Muscle layer of duodenum (tissue), 2 donors: Measurements from ENCODE around the gene ARHGDIB.
A peak's percentile ranks its signal among the peaks of the same experiment; 100 is the strongest.

ENCODE experiments used
- H3K27ac ChIP-seq: one replicate; pipeline ENCODE4 v1.7.0; 2013; ENCODE audit warnings: mild to moderate bottlenecking, low read length
- H3K27me3 ChIP-seq: one replicate; pipeline ENCODE4 v1.7.0; 2013; ENCODE audit warnings: low read depth, mild to moderate bottlenecking, control low read depth, low read length
- H3K36me3 ChIP-seq, 2 donors: one replicate each; pipeline ENCODE4 v1.7.0; 2013; ENCODE audit warnings: low read length in 2 of 2, control low read depth in 1 of 2, mild to moderate bottlenecking in 1 of 2; ENCODE audit not compliant: insufficient read depth in 2 of 2, control insufficient read depth in 1 of 2
- H3K4me1 ChIP-seq, 2 donors: one replicate each; pipeline ENCODE4 v1.7.0; 2013; ENCODE audit warnings: low read length in 2 of 2, mild to moderate bottlenecking in 2 of 2, control low read depth in 1 of 2, moderate library complexity in 1 of 2; ENCODE audit not compliant: insufficient read depth in 2 of 2, control insufficient read depth in 1 of 2
- H3K4me3 ChIP-seq, 2 donors: one replicate each; pipeline ENCODE4 v1.7.0; 2013; ENCODE audit warnings: low read length in 2 of 2, low read depth in 1 of 2, mild to moderate bottlenecking in 1 of 2
- H3K9me3 ChIP-seq, 2 donors: one replicate each; pipeline ENCODE4 v1.7.0; 2013; ENCODE audit warnings: low read length in 2 of 2, control low read depth in 1 of 2, mild to moderate bottlenecking in 1 of 2; ENCODE audit not compliant: control insufficient read depth in 1 of 2
- donor health status: healthy.

ARHGDIB gene

DNA sequence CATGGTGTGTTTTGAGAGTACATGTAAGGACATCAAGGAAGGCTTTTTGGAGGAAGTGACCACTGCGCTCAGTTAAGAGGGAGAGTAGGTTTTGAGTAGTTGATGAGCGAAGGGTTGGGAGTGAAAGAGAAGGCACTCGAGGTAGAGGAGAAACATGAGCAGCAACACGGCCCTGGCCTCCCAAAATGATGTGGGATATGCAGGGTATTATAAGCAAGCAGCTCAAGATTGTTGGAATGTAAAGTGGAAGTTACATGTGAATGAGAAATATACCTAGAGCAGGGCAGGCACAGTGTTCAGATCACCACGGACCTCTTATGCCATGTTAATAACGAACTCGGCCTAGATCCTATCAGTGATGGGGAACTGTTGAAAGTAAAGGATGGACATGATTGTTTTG lies 2.1 kb upstream of the ARHGDIB start:
- Histone ChIP-seq H3K9me3 (no peaks in the 10 kb centered on the region), H3K36me3 (no peaks in the 10 kb centered on the region), H3K4me3 (no peak overlapping the region), H3K27me3 (no peaks in the 10 kb centered on the region), H3K4me1 (no peaks in the 10 kb centered on the region), H3K27ac (no peak overlapping the region)

DNA sequence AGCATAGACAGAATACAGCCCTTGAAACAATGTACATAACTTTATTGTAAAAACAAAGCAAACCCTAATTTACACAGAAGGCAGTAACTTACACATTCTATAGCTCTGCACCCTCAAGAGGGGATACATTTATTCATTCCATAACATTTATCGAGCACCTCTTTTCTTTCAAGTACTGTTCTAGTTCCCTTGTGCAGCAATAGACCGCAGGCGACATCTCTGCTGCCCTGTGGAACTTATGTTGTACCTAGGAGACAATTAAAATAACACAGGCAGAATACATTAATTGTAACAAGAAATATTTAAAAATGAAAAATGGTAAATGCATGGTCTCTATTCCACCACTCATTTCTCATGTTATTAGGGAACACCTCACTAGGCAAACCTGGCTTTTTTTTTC lies 1.4 kb upstream of the ARHGDIB start:
- Histone ChIP-seq H3K36me3 (no peaks in the 10 kb centered on the region), H3K27me3 (no peaks in the 10 kb centered on the region), H3K27ac (peak overlapping the region; percentile 50), H3K4me1 (peaks cover 0 to 3% of the 10 kb centered on the region in 2 donors), H3K9me3 (no peaks in the 10 kb centered on the region), H3K4me3 (no peak overlapping the region)

DNA sequence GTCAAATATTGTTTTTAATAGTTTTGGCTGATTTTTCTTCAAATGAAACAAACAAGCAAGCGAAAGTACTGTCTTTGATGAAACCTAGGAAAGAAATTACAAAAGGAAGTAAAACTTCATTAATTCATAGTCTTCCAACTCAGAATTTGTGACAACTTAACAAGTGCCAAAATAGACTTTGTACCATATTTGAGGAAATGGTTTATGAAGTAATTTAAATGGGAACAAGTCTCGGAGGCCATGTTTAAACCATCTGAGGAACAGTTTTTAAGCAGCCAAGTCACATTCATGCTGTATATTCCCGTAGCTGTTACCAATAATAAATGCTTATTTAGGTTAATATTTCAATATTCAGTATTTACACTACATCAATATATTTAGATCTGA lies 745 bp upstream of the ARHGDIB start:
- peaks cover 0 to 10% of the 10 kb centered on the region in 2 donors for H3K4me1 ChIP-seq
- H3K27ac ChIP-seq: peak overlapping the region; percentile 50
- H3K27me3 ChIP-seq: no peaks in the 10 kb centered on the region
- no peaks in the 10 kb centered on the region for H3K9me3 ChIP-seq
- no peaks in the 10 kb centered on the region for H3K36me3 ChIP-seq
- H3K4me3 ChIP-seq: peak overlapping the region in 1 of 2 donors; percentile 63

DNA sequence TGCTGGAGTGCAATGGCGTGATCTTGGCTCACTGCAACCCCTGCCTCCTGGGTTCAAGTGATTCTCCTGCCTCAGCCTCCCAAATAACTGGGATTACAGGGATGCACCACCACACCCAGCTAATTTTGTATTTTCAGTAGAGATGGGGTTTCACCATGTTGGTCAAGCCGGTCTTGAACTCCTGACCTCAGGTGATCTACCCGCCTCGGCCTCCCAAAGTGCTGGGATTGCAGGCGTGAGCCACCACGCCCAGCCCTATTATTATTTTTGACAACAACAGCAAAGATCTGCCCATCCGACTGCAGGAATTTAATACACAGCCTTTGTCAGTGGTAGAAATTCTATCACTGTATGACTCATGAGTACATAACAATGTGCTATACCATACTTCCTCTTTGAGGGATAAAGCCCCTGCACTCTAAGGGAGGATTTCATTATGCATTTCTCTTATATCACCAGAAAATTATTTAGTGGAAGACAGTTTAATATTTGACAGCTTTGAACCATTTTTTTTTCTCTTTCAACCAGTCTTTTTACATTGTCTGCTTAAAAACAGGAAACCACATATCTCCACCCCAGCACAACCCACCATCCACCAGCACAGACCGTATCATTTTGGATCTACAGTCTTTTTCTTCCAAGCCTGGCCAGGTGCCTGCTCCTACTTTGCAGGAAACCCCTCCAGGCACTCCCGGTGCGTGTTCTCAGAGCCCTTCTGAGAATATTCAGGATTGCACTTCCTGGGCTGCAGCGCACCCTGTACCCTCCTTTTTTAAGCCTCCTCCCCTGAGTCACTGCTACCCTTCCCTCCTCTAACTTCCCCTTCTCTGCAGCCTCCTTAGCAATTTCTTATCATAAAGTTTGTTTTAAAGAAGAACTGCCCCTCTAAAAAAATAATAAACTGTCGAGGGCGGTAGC lies 594 bp downstream of the ARHGDIB start:
- H3K27ac ChIP-seq: peak overlapping the region; percentile 50
- peak overlapping the region; percentile 57 to 63 for H3K4me3 ChIP-seq
- no peaks in the 10 kb centered on the region for H3K27me3 ChIP-seq
- H3K36me3 ChIP-seq: no peaks in the 10 kb centered on the region
- peaks cover 0 to 14% of the 10 kb centered on the region in 2 donors for H3K4me1 ChIP-seq
- no peaks in the 10 kb centered on the region for H3K9me3 ChIP-seq

DNA sequence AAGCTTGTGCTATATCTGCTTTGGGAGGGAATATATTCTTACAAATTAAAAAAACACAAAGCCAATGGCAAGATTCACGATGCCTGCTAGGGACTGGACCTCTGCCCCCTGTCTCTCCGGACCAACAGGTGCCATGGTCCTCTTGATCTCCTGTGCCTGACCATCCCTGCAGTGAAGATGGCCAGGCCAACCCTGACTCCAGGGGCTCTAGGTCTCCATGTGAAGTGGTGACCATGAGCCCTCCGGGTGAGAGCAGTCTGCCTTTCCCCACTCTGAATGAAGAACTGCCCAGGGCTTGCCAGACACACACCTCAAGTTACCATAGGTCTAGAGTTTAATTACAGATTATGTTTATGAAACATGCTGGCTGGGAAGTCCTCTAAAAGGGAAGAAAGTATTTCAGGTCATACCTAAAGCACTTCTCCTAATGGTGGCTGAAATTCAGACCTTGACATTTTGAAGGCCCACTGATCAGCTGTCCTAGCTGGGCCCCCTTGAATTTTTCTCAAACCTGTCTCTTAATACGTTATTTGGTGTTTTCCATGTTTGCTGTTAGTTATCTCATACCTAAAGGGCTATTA lies 1.4 kb downstream of the ARHGDIB start:
- H3K27me3 ChIP-seq: no peaks in the 10 kb centered on the region
- peak overlapping the region; percentile 57 to 62 for H3K4me3 ChIP-seq
- H3K9me3 ChIP-seq: no peaks in the 10 kb centered on the region
- no peaks in the 10 kb centered on the region for H3K36me3 ChIP-seq
- H3K4me1 ChIP-seq: peaks cover 0 to 14% of the 10 kb centered on the region in 2 donors
- H3K27ac ChIP-seq: peak overlapping the region; percentile 40

DNA sequence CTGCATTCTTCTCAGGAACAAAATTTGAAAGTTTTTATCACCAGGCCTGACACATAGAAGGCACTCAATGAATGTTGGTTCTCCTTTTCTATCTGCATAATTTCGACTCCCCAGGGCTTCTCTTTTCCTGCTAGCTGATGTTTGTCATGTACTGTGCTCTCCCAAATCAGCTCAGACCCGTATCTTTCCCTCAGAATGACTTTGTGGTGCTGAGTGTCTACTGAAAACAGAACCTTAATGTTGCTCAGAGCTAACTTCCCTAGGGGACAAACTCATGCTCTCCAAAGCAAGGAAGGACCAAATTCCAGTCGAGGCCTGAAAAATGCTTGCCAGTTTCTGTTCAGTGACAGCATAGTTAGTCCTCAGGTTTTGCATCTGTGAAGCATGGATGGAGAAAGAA lies 1.9 kb downstream of the ARHGDIB start:
- Histone ChIP-seq H3K9me3 (no peaks in the 10 kb centered on the region), H3K4me1 (peaks cover 0 to 14% of the 10 kb centered on the region in 2 donors), H3K36me3 (no peaks in the 10 kb centered on the region), H3K27me3 (no peaks in the 10 kb centered on the region), H3K27ac (peak overlapping the region; percentile 40), H3K4me3 (peak overlapping the region in 1 of 2 donors; percentile 62)

DNA sequence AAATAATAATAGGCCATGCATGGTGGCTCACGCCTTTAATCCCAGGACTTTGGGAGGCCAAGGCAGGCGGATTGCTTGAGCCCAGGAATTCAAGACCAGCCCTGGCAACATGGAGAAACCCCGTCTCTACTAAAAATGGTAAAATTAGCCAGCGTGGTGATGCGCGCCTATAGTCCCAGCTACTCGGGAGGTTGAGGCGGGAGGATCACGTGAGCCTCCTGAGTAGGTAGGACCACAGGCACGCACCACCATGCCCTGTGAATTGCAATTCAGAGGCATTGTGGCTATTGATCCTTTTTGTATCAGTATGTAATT lies 2.3 kb downstream of the ARHGDIB start:
- Histone ChIP-seq H3K9me3 (no peaks in the 10 kb centered on the region), H3K27ac (peak overlapping the region; percentile 40), H3K36me3 (no peaks in the 10 kb centered on the region), H3K4me3 (peak overlapping the region in 1 of 2 donors; percentile 13), H3K27me3 (no peaks in the 10 kb centered on the region), H3K4me1 (peaks cover 0 to 14% of the 10 kb centered on the region in 2 donors)

DNA sequence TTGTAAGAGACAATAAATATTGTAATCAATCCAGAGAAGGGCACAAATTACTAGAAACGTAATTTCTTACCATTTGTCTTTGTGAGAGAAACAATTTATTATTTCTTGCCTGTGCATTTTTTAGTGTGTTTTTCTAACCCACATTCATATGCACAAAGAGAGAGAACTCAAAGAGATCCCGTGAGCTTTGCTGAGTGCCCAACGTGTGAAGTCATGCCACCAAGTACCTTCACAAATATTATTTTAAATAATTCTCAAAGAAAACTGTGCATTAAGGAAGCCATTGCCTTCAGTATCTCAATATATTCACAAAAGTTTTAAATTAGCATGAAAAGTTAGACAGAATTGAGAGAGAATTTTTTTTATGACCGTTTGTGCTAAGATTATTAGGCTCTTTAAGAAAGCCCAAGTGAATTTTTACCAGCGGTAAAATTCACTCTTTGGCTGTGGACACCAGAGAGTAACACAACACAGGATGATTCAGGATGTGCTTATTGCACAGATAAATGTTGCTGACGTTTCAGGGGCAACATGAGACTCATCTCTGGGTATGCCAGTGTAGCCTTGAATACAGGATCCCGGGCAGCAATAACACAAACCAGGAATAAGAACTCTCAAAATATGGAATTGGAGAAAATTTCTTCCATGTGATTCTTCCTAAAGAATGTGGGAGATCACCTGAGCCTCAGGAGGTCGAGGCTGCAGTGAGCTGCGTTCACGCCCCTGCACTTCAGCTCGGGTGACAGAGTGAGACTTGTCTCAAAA lies 2.9 kb downstream of the ARHGDIB start:
- peak overlapping the region; percentile 40 for H3K27ac ChIP-seq
- no peaks in the 10 kb centered on the region for H3K9me3 ChIP-seq
- peaks cover 0 to 14% of the 10 kb centered on the region in 2 donors for H3K4me1 ChIP-seq
- H3K36me3 ChIP-seq: no peaks in the 10 kb centered on the region
- H3K4me3 ChIP-seq: peak overlapping the region in 1 of 2 donors; percentile 13
- H3K27me3 ChIP-seq: no peaks in the 10 kb centered on the region

DNA sequence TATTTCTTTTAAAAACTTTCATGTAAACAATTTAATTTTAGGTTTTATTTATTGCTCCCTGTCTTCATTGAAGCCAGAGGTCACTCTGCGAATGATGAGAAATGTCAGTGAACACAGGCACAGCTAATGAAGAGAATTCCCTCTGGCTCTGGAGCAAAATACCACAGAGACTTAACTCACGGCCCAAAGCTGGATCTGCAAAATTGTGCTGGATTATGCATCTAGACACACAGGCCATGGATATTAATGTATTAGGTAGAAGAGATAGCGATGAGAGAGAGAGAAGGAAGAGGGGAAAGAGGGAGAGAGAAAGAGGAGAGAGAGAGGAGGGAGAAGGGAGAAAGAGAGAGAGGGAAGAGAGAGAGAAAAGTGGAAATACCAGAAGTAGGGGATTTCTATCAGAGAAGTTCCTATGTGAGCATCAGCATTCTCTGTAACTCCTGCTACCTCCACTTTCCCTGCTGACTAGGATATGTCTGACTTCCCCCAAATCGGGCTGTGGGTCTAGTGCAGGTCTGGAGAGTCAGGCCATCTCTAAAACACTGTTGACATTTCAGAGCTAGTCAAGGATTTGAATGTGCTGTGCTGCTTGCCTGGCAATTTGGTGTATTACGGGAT lies 3.7 kb downstream of the ARHGDIB start:
- H3K4me3 ChIP-seq: peak overlapping the region; percentile 2 to 6
- no peaks in the 10 kb centered on the region for H3K36me3 ChIP-seq
- H3K27ac ChIP-seq: peak overlapping the region; percentile 40
- H3K4me1 ChIP-seq: peaks cover 0 to 19% of the 10 kb centered on the region in 2 donors
- no peaks in the 10 kb centered on the region for H3K9me3 ChIP-seq
- no peaks in the 10 kb centered on the region for H3K27me3 ChIP-seq

DNA sequence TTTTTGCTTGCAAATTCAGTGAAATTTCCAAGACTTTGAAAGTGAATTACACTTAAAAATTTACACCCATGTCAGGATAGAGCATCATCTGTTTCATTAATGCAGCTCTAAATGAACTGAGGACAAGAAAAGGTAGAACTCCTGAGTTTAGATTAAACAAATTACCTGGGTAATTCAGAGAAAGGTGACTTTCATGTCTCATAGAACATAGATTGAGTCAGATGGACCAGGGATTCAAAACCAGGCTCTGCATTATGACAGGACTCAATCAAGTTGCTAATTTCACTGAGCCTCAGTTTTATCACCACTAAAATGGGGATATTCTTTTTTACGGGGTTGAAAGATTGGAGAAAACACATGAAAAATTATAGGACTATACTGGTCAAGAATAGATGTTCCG lies 4.5 kb downstream of the ARHGDIB start:
- H3K4me1 ChIP-seq: peaks cover 0 to 25% of the 10 kb centered on the region in 2 donors
- no peak overlapping the region for H3K4me3 ChIP-seq
- H3K27ac ChIP-seq: peak overlapping the region; percentile 25
- H3K36me3 ChIP-seq: no peaks in the 10 kb centered on the region
- no peaks in the 10 kb centered on the region for H3K9me3 ChIP-seq
- H3K27me3 ChIP-seq: no peaks in the 10 kb centered on the region
